Kidney epithelial cell (primary cell): ENCODE results near the gene C2orf42. TPM values are rescaled to one million over a fixed set of nuclear protein-coding genes. Genes with fewer than 3 reads are reported as not detected.
"Not testable (repeated sequence)": the region's sequence is repeated elsewhere in the genome, so short reads cannot be mapped to it uniquely, and the experiment has no call there.

Experiments used
- DNase-seq: peaks from one replicate; pipeline ENCODE4 v3.0.0-alpha.2; 2010; ENCODE audit warnings: low read depth
- H3K27me3 ChIP-seq: 2 replicates; pipeline ENCODE4 v1.6.0; 2011; ENCODE audit warnings: low read length; ENCODE audit not compliant: control insufficient read depth, insufficient read depth
- H3K36me3 ChIP-seq: 2 replicates; pipeline ENCODE4 v1.5.1; 2011; ENCODE audit warnings: low read length; ENCODE audit not compliant: control insufficient read depth, insufficient read depth
- H3K4me3 ChIP-seq: 2 replicates; pipeline ENCODE4 v1.5.1; 2011; ENCODE audit warnings: low read depth, mild to moderate bottlenecking, control low read depth, low read length
- total RNA-seq: library from RNA; depleted of rRNA; stranded (reverse); fragments of >200 nt; gene quantifications from 2 replicates; pipeline ENCODE4 v1.2.3, GENCODE V29; 2015
- TF ChIP-seq, protein P1 (sequence below): IDR thresholded peaks from 2 replicates; pipeline ENCODE4 v1.5.1; 2011; ENCODE audit warnings: mild to moderate bottlenecking, moderate library complexity, low read length, control low read depth, inconsistent platforms; ENCODE audit not compliant: insufficient read depth, poor library complexity, severe bottlenecking

Gene C2orf42
- total RNA-seq, 1 donor from 2014 or later: 9.1 TPM

DNA sequence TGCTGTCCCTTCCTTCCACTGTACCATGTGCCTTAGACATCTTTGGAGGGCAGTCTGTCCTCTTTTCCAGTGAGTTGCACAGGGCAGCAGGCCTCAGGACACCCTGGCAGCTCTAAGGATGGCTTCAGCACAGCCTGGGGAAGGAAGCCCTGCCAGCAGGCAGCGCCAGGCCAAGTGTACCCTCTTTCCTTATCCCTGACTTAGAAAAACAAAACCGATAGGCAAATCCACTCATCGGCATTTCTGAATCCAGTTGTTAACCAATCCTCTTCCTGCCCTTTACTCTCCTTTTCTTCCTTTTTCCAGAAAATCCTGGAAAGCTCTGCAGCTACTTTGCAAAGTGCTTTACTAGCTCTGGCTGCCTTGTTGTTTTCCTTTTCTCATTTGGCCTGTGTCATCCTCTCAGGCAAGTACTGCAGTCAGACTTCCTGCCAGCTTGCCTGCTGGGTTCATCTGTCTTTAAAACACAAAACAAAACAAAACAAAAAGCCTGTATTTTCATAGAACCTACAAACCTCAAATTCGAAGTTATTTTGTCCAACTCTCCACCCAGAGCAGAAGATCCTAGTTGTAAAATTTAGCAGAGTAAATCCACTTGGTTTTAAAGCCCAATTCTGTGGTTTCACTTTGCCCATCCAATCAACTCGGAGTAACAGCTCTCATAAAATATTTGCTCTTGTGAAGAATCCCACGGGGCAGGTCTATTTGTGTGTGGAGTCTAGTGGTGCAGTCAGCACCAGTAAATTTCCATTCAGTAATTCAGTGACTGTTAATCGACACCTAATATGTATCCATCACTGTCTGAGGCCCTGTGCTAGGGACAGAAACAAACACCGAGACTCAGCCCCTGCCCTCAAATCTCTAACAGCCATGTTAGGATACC lies 58.3 kb downstream of the C2orf42 start:
- Histone ChIP-seq H3K36me3 (no peaks in the 10 kb centered on the region), H3K4me3 (no peak overlapping the region), H3K27me3 (no peaks in the 10 kb centered on the region)
- TF ChIP-seq, protein P1, sequence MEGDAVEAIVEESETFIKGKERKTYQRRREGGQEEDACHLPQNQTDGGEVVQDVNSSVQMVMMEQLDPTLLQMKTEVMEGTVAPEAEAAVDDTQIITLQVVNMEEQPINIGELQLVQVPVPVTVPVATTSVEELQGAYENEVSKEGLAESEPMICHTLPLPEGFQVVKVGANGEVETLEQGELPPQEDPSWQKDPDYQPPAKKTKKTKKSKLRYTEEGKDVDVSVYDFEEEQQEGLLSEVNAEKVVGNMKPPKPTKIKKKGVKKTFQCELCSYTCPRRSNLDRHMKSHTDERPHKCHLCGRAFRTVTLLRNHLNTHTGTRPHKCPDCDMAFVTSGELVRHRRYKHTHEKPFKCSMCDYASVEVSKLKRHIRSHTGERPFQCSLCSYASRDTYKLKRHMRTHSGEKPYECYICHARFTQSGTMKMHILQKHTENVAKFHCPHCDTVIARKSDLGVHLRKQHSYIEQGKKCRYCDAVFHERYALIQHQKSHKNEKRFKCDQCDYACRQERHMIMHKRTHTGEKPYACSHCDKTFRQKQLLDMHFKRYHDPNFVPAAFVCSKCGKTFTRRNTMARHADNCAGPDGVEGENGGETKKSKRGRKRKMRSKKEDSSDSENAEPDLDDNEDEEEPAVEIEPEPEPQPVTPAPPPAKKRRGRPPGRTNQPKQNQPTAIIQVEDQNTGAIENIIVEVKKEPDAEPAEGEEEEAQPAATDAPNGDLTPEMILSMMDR: peak; percentile 5
- DNase-seq: no peak

DNA sequence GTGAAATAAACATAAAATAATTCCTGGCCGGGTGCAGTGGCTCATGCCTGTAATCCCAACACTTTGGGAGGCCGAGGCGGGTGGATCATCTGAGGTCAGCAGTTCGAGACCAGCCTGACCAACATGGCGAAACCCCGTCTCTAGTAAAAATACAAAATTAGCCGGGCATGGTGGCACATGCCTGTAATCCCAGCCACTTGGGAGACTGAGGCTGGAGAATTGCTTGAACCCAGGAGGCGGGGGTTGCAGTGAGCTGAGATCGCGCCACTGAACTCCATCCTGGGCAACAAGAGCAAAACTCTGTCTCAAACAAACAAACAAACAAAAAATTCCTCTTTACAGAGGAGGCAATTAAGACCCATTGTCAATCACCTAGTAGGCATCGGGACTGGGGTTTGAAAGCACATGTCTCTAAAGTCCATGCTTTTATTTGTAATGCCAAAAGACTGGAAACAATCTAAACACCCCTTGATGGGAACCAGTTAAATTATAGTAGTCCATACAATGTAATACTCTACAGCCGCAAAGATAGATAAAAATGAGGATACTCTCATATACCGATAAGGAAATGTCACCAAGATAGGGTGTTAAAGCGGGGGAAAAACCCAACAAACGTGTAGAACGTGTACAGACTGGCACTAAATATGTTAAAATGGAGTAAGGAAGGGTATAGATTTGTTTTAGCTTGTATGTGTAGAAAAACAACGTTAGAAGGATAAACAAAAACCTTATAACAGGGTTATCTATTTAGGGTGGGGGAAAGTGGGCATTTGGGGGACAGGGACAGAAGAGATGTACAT lies 59.3 kb downstream of the C2orf42 start:
- not testable (repeated sequence) for H3K36me3 ChIP-seq, H3K27me3 ChIP-seq, DNase-seq, H3K4me3 ChIP-seq

DNA sequence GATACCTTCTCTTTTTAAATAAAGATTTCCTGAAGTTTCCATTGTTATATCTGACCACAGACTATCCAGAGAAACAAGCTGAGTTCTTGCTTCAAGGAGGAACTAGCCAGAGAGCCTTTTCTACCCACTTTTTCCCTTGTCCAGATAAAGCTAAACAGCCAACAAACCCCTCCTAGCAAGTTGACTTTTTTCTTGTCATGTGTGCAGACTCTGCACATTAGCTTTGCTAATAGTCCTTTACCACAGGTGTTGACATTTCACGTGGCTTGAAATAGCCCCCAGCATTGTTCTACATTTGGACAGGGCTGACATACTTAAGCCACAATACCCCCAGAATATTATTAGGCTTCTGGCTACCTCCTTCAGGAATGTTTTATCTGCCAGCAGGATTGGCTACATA lies 62.8 kb downstream of the C2orf42 start:
- TF ChIP-seq, protein P1: no peak
- no peaks in the 10 kb centered on the region for H3K36me3 ChIP-seq
- no peak for DNase-seq
- H3K4me3 ChIP-seq: no peak overlapping the region
- no peaks in the 10 kb centered on the region for H3K27me3 ChIP-seq

DNA sequence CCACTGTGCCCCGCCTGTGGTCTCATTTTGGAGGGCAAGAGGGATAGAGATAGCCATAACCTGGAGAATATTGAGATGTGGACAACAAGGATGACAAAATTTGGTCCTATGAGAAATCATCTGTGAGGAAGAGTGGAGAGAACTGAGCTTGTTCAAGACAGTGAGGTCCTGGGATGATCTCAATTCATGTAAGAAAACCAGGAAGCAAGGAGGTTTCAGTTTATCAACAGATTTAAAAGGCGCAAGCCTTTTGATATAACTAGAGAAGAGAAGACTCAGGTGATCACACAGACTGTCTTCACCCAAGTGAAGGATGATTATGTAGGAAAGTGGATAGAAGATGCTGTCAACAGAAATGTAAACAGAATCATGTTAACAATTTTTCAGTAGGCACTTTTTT lies 64.4 kb downstream of the C2orf42 start:
- no peaks in the 10 kb centered on the region for H3K36me3 ChIP-seq
- H3K27me3 ChIP-seq: no peaks in the 10 kb centered on the region
- TF ChIP-seq, protein P1: no peak
- DNase-seq: no peak
- no peak overlapping the region for H3K4me3 ChIP-seq

DNA sequence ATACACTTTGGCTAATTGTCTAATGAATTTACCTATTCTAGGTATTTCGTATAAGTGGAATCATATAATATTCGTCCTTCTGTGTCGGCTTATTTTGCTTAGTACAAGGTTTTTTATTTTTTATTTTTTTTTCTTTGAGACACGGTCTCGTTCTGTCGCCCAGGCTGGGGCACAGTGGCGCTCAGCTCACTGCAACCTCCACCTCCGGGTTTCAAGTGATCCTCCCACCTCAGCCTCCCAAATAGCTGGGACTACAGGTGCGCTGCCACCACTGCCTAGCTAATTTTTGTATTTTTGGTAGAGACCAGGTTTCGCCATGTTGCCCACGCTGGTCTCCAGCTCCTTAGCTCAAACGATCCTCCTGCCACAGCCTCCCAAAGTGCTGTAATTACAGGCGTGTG lies 65.3 kb downstream of the C2orf42 start:
- H3K36me3 ChIP-seq: no peaks in the 10 kb centered on the region
- H3K27me3 ChIP-seq: no peaks in the 10 kb centered on the region
- no peak for DNase-seq
- TF ChIP-seq, protein P1: no peak
- H3K4me3 ChIP-seq: no peak overlapping the region

DNA sequence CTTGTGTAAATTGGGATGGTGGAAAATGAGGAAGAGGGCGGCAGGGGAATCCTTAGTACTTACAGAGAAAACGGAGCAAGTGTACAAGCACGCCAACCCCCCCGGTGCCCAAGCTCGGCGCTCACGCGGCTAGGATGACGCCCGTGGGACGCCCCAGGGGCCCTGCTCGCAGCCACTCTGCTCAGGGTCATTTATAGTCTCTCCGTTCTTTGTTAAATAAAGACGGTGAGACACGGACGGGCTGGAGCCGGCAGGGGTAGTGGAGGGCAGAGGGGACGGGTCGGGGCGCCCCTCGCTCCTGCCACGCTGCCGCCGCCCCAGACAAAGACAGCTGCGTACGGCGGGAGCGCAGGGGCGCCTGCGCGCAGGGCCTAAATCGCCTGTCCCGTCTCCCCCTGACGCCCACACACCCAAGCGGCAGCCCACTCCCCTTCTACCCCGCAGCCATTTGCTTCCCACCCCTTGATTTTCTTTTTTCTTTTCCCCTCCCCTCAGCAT lies 65.8 kb downstream of the C2orf42 start:
- TF ChIP-seq, protein P1: no peak
- H3K4me3 ChIP-seq: peak overlapping the region; percentile 40
- H3K36me3 ChIP-seq: no peaks in the 10 kb centered on the region
- H3K27me3 ChIP-seq: no peaks in the 10 kb centered on the region
- no peak for DNase-seq
